H1 (cell line): ENCODE data around the gene FBXW2. TPM values are rescaled to one million over a fixed set of nuclear protein-coding genes. Genes with fewer than 3 reads are reported as not detected.

Experiments used
- CTCF ChIA-PET: fragments of 300-600 bp; sonication (Branson Sonifier 250); formaldehyde crosslinking; loops from one replicate; lab custom pipeline; 2021; ENCODE audit not compliant: partially characterized antibody; lab: Charles Lee
- POLR2A ChIA-PET: fragments of 300-600 bp; sonication (Branson Sonifier 250); formaldehyde crosslinking; loops from one replicate; lab custom pipeline; 2021; ENCODE audit warnings: inconsistent platforms; ENCODE audit not compliant: partially characterized antibody; lab: Charles Lee
- DNase-seq, 2 experiments: peaks; one replicate each; pipeline versions ENCODE4 v3.0.0 to v3.0.0-alpha.2; 2010 to 2022; ENCODE audit warnings: low spot score in 2 of 2, low read depth in 1 of 2, mixed read lengths in 1 of 2
- FAIRE-seq: peaks from 2 replicates; lab custom pipeline; 2011; peaks lifted over from hg19 to GRCh38; lab: Jason Lieb, UNC
- H2AFZ ChIP-seq: 2 replicates; pipeline ENCODE4 v1.8.1; 2012; ENCODE audit warnings: low read length, inconsistent platforms
- H2AK5ac ChIP-seq: 2 replicates; pipeline ENCODE4 v1.6.1; 2013; ENCODE audit warnings: low read depth, low read length
- H2BK120ac ChIP-seq: replicated peaks from 2 replicates; pipeline ENCODE3; 2013; ENCODE audit warnings: low read depth, low read length, inconsistent platforms
- H2BK12ac ChIP-seq: 2 replicates; pipeline ENCODE4 v1.6.1; 2013; ENCODE audit warnings: low read depth, low read length
- H2BK15ac ChIP-seq: 2 replicates; pipeline ENCODE4 v1.6.1; 2013; ENCODE audit warnings: low read length
- H2BK20ac ChIP-seq: 2 replicates; pipeline ENCODE4 v1.6.1; 2013; ENCODE audit warnings: low read length
- H2BK5ac ChIP-seq: 2 replicates; pipeline ENCODE4 v1.6.1; 2013; ENCODE audit warnings: low read depth, low read length
- H3K14ac ChIP-seq: 2 replicates; pipeline ENCODE4 v1.6.1; 2013; ENCODE audit warnings: inconsistent platforms; ENCODE audit not compliant: insufficient read length
- H3K18ac ChIP-seq: 2 replicates; pipeline ENCODE4 v1.6.1; 2013; ENCODE audit warnings: low read length; ENCODE audit errors: extremely low read depth
- H3K23ac ChIP-seq: 2 replicates; pipeline ENCODE4 v1.6.1; 2013; ENCODE audit warnings: inconsistent platforms; ENCODE audit not compliant: insufficient read length
- H3K23me2 ChIP-seq: 2 replicates; pipeline ENCODE4 v1.6.1; 2013; ENCODE audit warnings: low read depth, low read length
- H3K27ac ChIP-seq: 2 replicates; pipeline ENCODE4 v1.6.1; 2011; ENCODE audit warnings: low read depth, low read length, inconsistent platforms
- H3K27me3 ChIP-seq, 4 experiments: replicated peaks in 1 of 4; 1 replicate in 1 of 4; 2 replicates in 3 of 4; pipeline versions ENCODE4 v1.6.1 to v1.8.1; 2011 to 2013; ENCODE audit warnings: low read length in 3 of 4, mild to moderate bottlenecking in 3 of 4, inconsistent platforms in 2 of 4, mixed read lengths in 2 of 4, moderate library complexity in 1 of 4; ENCODE audit not compliant: control insufficient read depth in 3 of 4, insufficient read depth in 3 of 4; ENCODE audit errors: extremely low read depth in 1 of 4
- H3K36me3 ChIP-seq, 4 experiments: 2 replicates each; pipeline versions ENCODE4 v1.6.1 to v1.8.1; 2011 to 2013; ENCODE audit warnings: mild to moderate bottlenecking in 4 of 4, low read length in 3 of 4, moderate library complexity in 2 of 4, control low read depth in 1 of 4, inconsistent platforms in 1 of 4; ENCODE audit not compliant: insufficient read depth in 4 of 4, control insufficient read depth in 2 of 4
- H3K4ac ChIP-seq: replicated peaks from 2 replicates; pipeline ENCODE3; 2013; ENCODE audit warnings: low read length, low read depth, mixed read lengths, inconsistent platforms; ENCODE audit not compliant: insufficient read length
- H3K4me1 ChIP-seq, 4 experiments: replicated peaks in 1 of 4; 1 replicate in 1 of 4; 2 replicates in 3 of 4; pipeline versions ENCODE4 v1.6.1 to v1.8.1; 2011 to 2013; ENCODE audit warnings: low read length in 3 of 4, inconsistent platforms in 2 of 4, mixed read lengths in 1 of 4; ENCODE audit not compliant: insufficient read depth in 4 of 4, control insufficient read depth in 3 of 4
- H3K4me2 ChIP-seq, 2 experiments: 2 replicates each; pipeline versions ENCODE4 v1.6.1 to v1.8.1; 2011 to 2013; ENCODE audit warnings: low read depth in 2 of 2, low read length in 2 of 2, control low read depth in 1 of 2, inconsistent platforms in 1 of 2, mild to moderate bottlenecking in 1 of 2; ENCODE audit not compliant: insufficient read depth in 1 of 2
- H3K4me3 ChIP-seq, 4 experiments: fragments of 200-600, 300-600 bp in 1 of 4; sonication (generic), shearing (Covaris generic), sonication (Bioruptor Twin) in 1 of 4; 2 replicates each; pipeline versions ENCODE4 v1.5.1 to v1.8.1; 2011 to 2016; ENCODE audit warnings: low read length in 4 of 4, low read depth in 3 of 4, control low read depth in 2 of 4, inconsistent platforms in 2 of 4, mild to moderate bottlenecking in 2 of 4, mixed read lengths in 1 of 4, moderate library complexity in 1 of 4; ENCODE audit not compliant: insufficient read depth in 2 of 4; ENCODE audit errors: extremely low read depth in 1 of 4
- H3K56ac ChIP-seq: replicated peaks from 2 replicates; pipeline ENCODE3; 2013; ENCODE audit warnings: low read depth, mild to moderate bottlenecking, mixed read lengths, low read length, inconsistent platforms; ENCODE audit not compliant: insufficient read length
- H3K79me1 ChIP-seq: 2 replicates; pipeline ENCODE4 v1.6.1; 2013; ENCODE audit warnings: low read depth, low read length, control low read depth
- H3K79me2 ChIP-seq, 2 experiments: 2 replicates each; pipeline versions ENCODE4 v1.6.1 to v1.8.1; 2012 to 2013; ENCODE audit warnings: low read length in 2 of 2, mild to moderate bottlenecking in 2 of 2, inconsistent platforms in 1 of 2; ENCODE audit not compliant: insufficient read depth in 2 of 2, control insufficient read depth in 1 of 2
- H3K9ac ChIP-seq, 4 experiments: replicated peaks in 1 of 4; 1 replicate in 1 of 4; 2 replicates in 3 of 4; pipeline versions ENCODE4 v1.6.1 to v1.8.1; 2011 to 2013; ENCODE audit warnings: low read depth in 3 of 4, low read length in 3 of 4, control low read depth in 2 of 4, mild to moderate bottlenecking in 2 of 4, moderate library complexity in 2 of 4, inconsistent platforms in 1 of 4; ENCODE audit errors: extremely low read depth in 1 of 4
- H3K9me3 ChIP-seq, 2 experiments: 2 replicates each; pipeline versions ENCODE4 v1.6.1 to v1.8.1; 2012 to 2013; ENCODE audit warnings: mild to moderate bottlenecking in 2 of 2, moderate library complexity in 2 of 2, control low read depth in 1 of 2, inconsistent platforms in 1 of 2, low read depth in 1 of 2, low read length in 1 of 2, mixed read lengths in 1 of 2; ENCODE audit not compliant: insufficient read depth in 2 of 2
- H4K20me1 ChIP-seq, 2 experiments: replicated peaks in 1 of 2; 2 replicates each; pipeline versions ENCODE3 to v1.8.1; 2011 to 2013; ENCODE audit warnings: inconsistent platforms in 2 of 2, low read length in 2 of 2, mild to moderate bottlenecking in 1 of 2; ENCODE audit not compliant: insufficient read depth in 2 of 2, control insufficient read depth in 1 of 2
- H4K5ac ChIP-seq: 2 replicates; pipeline ENCODE4 v1.6.1; 2013; ENCODE audit warnings: low read length, low read depth, mixed read lengths, inconsistent platforms; ENCODE audit not compliant: insufficient read length
- H4K8ac ChIP-seq: 2 replicates; pipeline ENCODE4 v1.8.0; 2013; ENCODE audit warnings: mild to moderate bottlenecking, moderate library complexity, low read length, inconsistent platforms; ENCODE audit not compliant: insufficient read depth; ENCODE audit errors: extremely low read depth
- H4K91ac ChIP-seq: replicated peaks from 2 replicates; pipeline ENCODE3; 2013; ENCODE audit warnings: low read length, mixed read lengths, inconsistent platforms; ENCODE audit not compliant: insufficient read length
- CEBPB ChIP-seq: IDR thresholded peaks from 2 replicates; pipeline ENCODE4 v1.6.1; 2012; ENCODE audit warnings: low read depth, low read length
- EP300 ChIP-seq, 2 experiments: IDR thresholded peaks; 1 replicate in 1 of 2; 2 replicates in 1 of 2; pipeline ENCODE4 v1.6.1; 2011 to 2012; ENCODE audit warnings: low read depth in 2 of 2, low read length in 2 of 2, mild to moderate bottlenecking in 2 of 2, borderline replicate concordance in 1 of 2, inconsistent platforms in 1 of 2, moderate library complexity in 1 of 2
- EZH2 ChIP-seq: fragments of 200-600 bp; sonication (generic); IDR thresholded peaks from 2 replicates; pipeline ENCODE4 v1.7.1; 2012; ENCODE audit warnings: low read depth, mild to moderate bottlenecking, moderate library complexity, low read length, inconsistent platforms; ENCODE audit not compliant: severe bottlenecking
- GTF2F1 ChIP-seq: IDR thresholded peaks from 2 replicates; pipeline ENCODE4 v1.6.1; 2012; ENCODE audit warnings: low read depth, low read length, improper control_type of control experiment, borderline replicate concordance
- MAFK ChIP-seq: IDR thresholded peaks from 2 replicates; pipeline ENCODE4 v1.6.1; 2012; ENCODE audit warnings: low read depth, mild to moderate bottlenecking, improper control_type of control experiment, low read length
- RAD21 ChIP-seq, 2 experiments: IDR thresholded peaks in 1 of 2; conservative IDR thresholded peaks in 1 of 2; 2 replicates each; pipeline ENCODE4 v1.6.1; 2011; ENCODE audit warnings: low read depth in 2 of 2, low read length in 2 of 2, improper control_type of control experiment in 1 of 2, inconsistent platforms in 1 of 2, mild to moderate bottlenecking in 1 of 2, moderate library complexity in 1 of 2
- RXRA ChIP-seq: IDR thresholded peaks from 2 replicates; pipeline ENCODE4 v1.6.1; 2011; ENCODE audit warnings: low read depth, mild to moderate bottlenecking, low read length, moderate library complexity; ENCODE audit not compliant: insufficient read depth
- SRF ChIP-seq: IDR thresholded peaks from 2 replicates; pipeline ENCODE4 v1.6.1; 2011; ENCODE audit warnings: mild to moderate bottlenecking, low read depth, low read length, moderate library complexity
- ZNF274 ChIP-seq: IDR thresholded peaks from 2 replicates; pipeline ENCODE4 v1.7.0; 2012; ENCODE audit warnings: low read length, borderline replicate concordance; ENCODE audit errors: extremely low read depth
- WGBS, 2 experiments: shearing (Covaris generic) in 1 of 2; methylation state at CpG; one replicate each; pipeline versions ENCODE4 v1.1.6 to v1.1.7; 2013 to 2015; ENCODE audit warnings: low lambda C conversion rate in 2 of 2, mixed read lengths in 2 of 2, inconsistent platforms in 1 of 2, low coverage in 1 of 2, missing lambda C conversion rate in 1 of 2; ENCODE audit not compliant: insufficient replicate concordance in 2 of 2, insufficient coverage in 1 of 2, insufficient read length in 1 of 2; ENCODE audit errors: extremely low coverage in 1 of 2, missing lambda C conversion rate in 1 of 2; 5-methylcytosine and 5-hydroxymethylcytosine counted together
- polyA plus RNA-seq, 7 experiments: library from polyadenylated mRNA; depleted of rRNA in 3 of 7; stranded (reverse) in 5 of 7; unstranded in 2 of 7; fragments of >200 nt in 5 of 7; fragments of 200-250 nt in 2 of 7; gene quantifications; 1 replicate in 5 of 7; 2 replicates in 1 of 7; 4 replicates in 1 of 7; pipeline versions ENCODE4 v1.2.1 to v1.2.3, GENCODE V29; 2011 to 2013; ENCODE audit warnings: missing spikeins in 2 of 7, mixed read lengths in 2 of 7
- total RNA-seq: library from RNA; stranded (reverse); fragmentation: NEBNext Ultra II Directional; extraction: Animal tissue kit (Norgen Biotek cat#: 25700); gene quantifications from 2 replicates; pipeline ENCODE4 v1.2.1, GENCODE V29; 2021
- TF ChIP-seq, protein P1 (sequence below), 3 experiments: IDR thresholded peaks; 1 replicate in 2 of 3; 2 replicates in 1 of 3; pipeline versions ENCODE4 v1.5.1 to v1.6.1; 2011; ENCODE audit warnings: low read length in 3 of 3, mild to moderate bottlenecking in 3 of 3, inconsistent platforms in 2 of 3, low read depth in 1 of 3, moderate library complexity in 1 of 3; ENCODE audit not compliant: insufficient read depth in 1 of 3; ENCODE audit errors: control extremely low read depth in 1 of 3

Gene FBXW2
- total and polyA plus RNA-seq, 2 of the 8 experiments (the other 6 are each of a cell fraction or from before 2014, with no cell fraction given): 19.2 to 65.3 TPM

DNA sequence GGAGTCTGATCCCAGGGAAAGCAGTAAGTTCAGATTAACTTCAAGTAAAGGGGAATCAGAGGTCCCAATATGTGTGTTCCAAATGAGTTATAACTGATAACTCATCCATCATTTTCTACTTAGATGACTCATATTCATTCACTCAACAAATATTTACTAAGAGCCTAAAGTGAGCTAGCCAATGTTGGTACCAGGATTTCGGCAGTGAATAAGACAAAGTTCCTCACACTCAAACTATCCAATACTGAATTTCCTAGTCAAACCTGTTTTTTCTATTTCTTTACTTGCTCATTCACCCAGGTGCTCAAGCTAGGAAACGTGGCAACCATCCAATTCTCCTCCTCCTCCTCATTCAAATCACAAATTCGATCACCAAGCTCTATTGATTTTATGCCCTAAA lies 25.8 kb downstream of the FBXW2 start:
- no peak overlapping the region for H3K9ac ChIP-seq
- no peak overlapping the region for H2AK5ac ChIP-seq
- H3K14ac ChIP-seq: no peak overlapping the region
- no peak overlapping the region for H4K8ac ChIP-seq
- no peak overlapping the region for H3K18ac ChIP-seq
- H4K5ac ChIP-seq: no peak overlapping the region
- H2BK120ac ChIP-seq: no peak overlapping the region
- ChIA-PET CTCF (interaction anchor here (0.9 to 6.1 kb wide), 7 partner anchors 9 to 513 kb away, joined by 3 to 31 read pairs (median 3); no protein-coding TSS in a partner anchor), POLR2A (interaction anchor here (0.5 to 2.2 kb wide), 7 partner anchors 8 to 76 kb away, joined by 3 to 6 read pairs (median 3); partner anchors contain the start of genes FBXW2 and PSMD5)
- no peaks in the 10 kb centered on the region; the same call in 1 of the 2 replicates for H3K79me1 ChIP-seq
- H4K91ac ChIP-seq: no peak overlapping the region
- H3K4me3 ChIP-seq: no peak overlapping the region
- H3K79me2 ChIP-seq: no peaks in the 10 kb centered on the region
- peaks cover 7 to 60% (median 39%) of the 10 kb centered on the region in 4 experiments; a peak in 7 of 8 replicates for H3K36me3 ChIP-seq
- H3K4me1 ChIP-seq: peaks cover 0 to 3% (median 0%) of the 10 kb centered on the region in 4 experiments; a peak in 1 of 7 replicates
- no peak overlapping the region for H2BK20ac ChIP-seq
- no peak overlapping the region for H3K4me2 ChIP-seq
- H3K4ac ChIP-seq: no peak overlapping the region
- peaks cover 0 to 7% of the 10 kb centered on the region in 2 experiments for H4K20me1 ChIP-seq
- TF ChIP-seq CEBPB (no peak), EZH2 (no peak), RXRA (no peak), RAD21 (IDR thresholded peaks at IDR 0.05 in 1 of 2, conservative IDR thresholded peaks at IDR 0.05 in 1 of 2; ENCODE audit: low read depth in 2 of 2, low read length in 2 of 2) (no peak), EP300 (IDR thresholded peaks at IDR 0.05; ENCODE audit: borderline replicate concordance in 1 of 2, low read depth in 2 of 2, low read length in 2 of 2) (no peak), SRF (no peak), MAFK (no peak), GTF2F1 (no peak), ZNF274 (no peak)
- TF ChIP-seq, protein P1, sequence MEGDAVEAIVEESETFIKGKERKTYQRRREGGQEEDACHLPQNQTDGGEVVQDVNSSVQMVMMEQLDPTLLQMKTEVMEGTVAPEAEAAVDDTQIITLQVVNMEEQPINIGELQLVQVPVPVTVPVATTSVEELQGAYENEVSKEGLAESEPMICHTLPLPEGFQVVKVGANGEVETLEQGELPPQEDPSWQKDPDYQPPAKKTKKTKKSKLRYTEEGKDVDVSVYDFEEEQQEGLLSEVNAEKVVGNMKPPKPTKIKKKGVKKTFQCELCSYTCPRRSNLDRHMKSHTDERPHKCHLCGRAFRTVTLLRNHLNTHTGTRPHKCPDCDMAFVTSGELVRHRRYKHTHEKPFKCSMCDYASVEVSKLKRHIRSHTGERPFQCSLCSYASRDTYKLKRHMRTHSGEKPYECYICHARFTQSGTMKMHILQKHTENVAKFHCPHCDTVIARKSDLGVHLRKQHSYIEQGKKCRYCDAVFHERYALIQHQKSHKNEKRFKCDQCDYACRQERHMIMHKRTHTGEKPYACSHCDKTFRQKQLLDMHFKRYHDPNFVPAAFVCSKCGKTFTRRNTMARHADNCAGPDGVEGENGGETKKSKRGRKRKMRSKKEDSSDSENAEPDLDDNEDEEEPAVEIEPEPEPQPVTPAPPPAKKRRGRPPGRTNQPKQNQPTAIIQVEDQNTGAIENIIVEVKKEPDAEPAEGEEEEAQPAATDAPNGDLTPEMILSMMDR (IDR thresholded peaks at IDR 0.05; ENCODE audit: control extremely low read depth in 1 of 3, insufficient read depth in 1 of 3, low read depth in 1 of 3, low read length in 3 of 3): no peak
- H3K23ac ChIP-seq: no peak overlapping the region
- DNase-seq (no peak), FAIRE-seq (no peak)
- no peaks in the 10 kb centered on the region for H3K23me2 ChIP-seq
- no peak overlapping the region for H3K27ac ChIP-seq
- 91 to 100% methylated on average over 1 to 3 of the region's 3 CpGs for WGBS, 2 experiments
- H2AFZ ChIP-seq: no peak overlapping the region
- H3K27me3 ChIP-seq: no peaks in the 10 kb centered on the region
- no peak overlapping the region for H3K56ac ChIP-seq
- no peak overlapping the region for H2BK15ac ChIP-seq
- H2BK12ac ChIP-seq: no peak overlapping the region
- H2BK5ac ChIP-seq: no peak overlapping the region
- H3K9me3 ChIP-seq: no peaks in the 10 kb centered on the region
